K562 (cell line): ENCODE results near the gene GRAMD2B. TPM values are rescaled to one million over a fixed set of nuclear protein-coding genes. Genes with fewer than 3 reads are reported as not detected.

ENCODE experiments used
- CTBP1 ChIP-seq: fragments of 450-650 bp; IDR thresholded peaks from 2 replicates; pipeline ENCODE4 v1.6.1; 2016; ENCODE audit warnings: borderline replicate concordance
- KDM5B ChIP-seq: fragments of 200-600 bp; sonication (generic); IDR thresholded peaks from 2 replicates; pipeline ENCODE4 v1.6.1; 2012; ENCODE audit warnings: low read depth, mild to moderate bottlenecking, moderate library complexity, low read length, control low read depth, inconsistent platforms; ENCODE audit not compliant: insufficient replicate concordance
- MAFK ChIP-seq: IDR thresholded peaks from 2 replicates; pipeline ENCODE4 v1.6.1; 2011; ENCODE audit warnings: low read length, improper control_type of control experiment
- MAZ ChIP-seq, 2 experiments: fragments of 450-650 bp in 1 of 2; sonication (generic) in 1 of 2; formaldehyde crosslinking; IDR thresholded peaks in 1 of 2; conservative IDR thresholded peaks in 1 of 2; 2 replicates each; pipeline versions ENCODE4 v1.4.0 to v1.5.0; 2020; ENCODE audit warnings: mild to moderate bottlenecking in 1 of 2, missing genetic modification reagents in 1 of 2
- POLR2AphosphoS5 ChIP-seq: IDR thresholded peaks from 2 replicates; pipeline ENCODE4 v1.6.1; 2011; ENCODE audit warnings: mild to moderate bottlenecking, low read depth, low read length, moderate library complexity; ENCODE audit not compliant: control insufficient read depth, insufficient read depth
- PRPF4 ChIP-seq: fragments of 200-400 bp; formaldehyde crosslinking; IDR thresholded peaks from one replicate; pipeline ENCODE4 v1.6.1; 2017; ENCODE audit warnings: low read length, low read depth, mild to moderate bottlenecking; ENCODE audit not compliant: insufficient read depth, poor library complexity, severe bottlenecking
- RAD51 ChIP-seq: fragments of 450-650 bp; IDR thresholded peaks from 2 replicates; pipeline ENCODE4 v1.7.1; 2016; ENCODE audit warnings: low read depth, mild to moderate bottlenecking, borderline replicate concordance
- RBM22 ChIP-seq: fragments of 200-400 bp; formaldehyde crosslinking; IDR thresholded peaks from 2 replicates; pipeline ENCODE4 v1.6.1; 2018; ENCODE audit warnings: low read length, low read depth; ENCODE audit not compliant: poor library complexity, severe bottlenecking
- TEAD4 ChIP-seq, 2 experiments: sonication (generic) in 1 of 2; formaldehyde crosslinking in 1 of 2; IDR thresholded peaks; 2 replicates each; pipeline versions ENCODE4 v1.6.1 to v1.8.0; 2012 to 2022; ENCODE audit warnings: borderline replicate concordance in 1 of 2, inconsistent platforms in 1 of 2, low read length in 1 of 2, mild to moderate bottlenecking in 1 of 2, missing genetic modification reagents in 1 of 2
- THRB ChIP-seq: fragments of 450-650 bp; formaldehyde crosslinking; conservative IDR thresholded peaks from 2 replicates; pipeline ENCODE4 v1.4.0; 2022; ENCODE audit warnings: mild to moderate bottlenecking, missing genetic modification characterization
- YY1 ChIP-seq, 3 experiments: IDR thresholded peaks; 2 replicates each; pipeline ENCODE4 v1.6.1; 2011; ENCODE audit warnings: low read length in 2 of 3, mild to moderate bottlenecking in 2 of 3, moderate library complexity in 2 of 3, borderline replicate concordance in 1 of 3, control low read depth in 1 of 3, low read depth in 1 of 3; ENCODE audit not compliant: insufficient read depth in 3 of 3, insufficient replicate concordance in 2 of 3, control insufficient read depth in 1 of 3, insufficient read length in 1 of 3; ENCODE audit errors: extremely low read depth in 1 of 3
- ZBTB34 ChIP-seq: fragments of 250-450 bp; sonication (Bioruptor Pico); IDR thresholded peaks from 2 replicates; pipeline ENCODE4 v1.8.0; 2021; ENCODE audit warnings: mild to moderate bottlenecking, moderate library complexity
- ZNF316 ChIP-seq: fragments of 450-650 bp; IDR thresholded peaks from 2 replicates; pipeline ENCODE4 v1.6.1; 2016
- ZNF431 ChIP-seq: sonication (generic); formaldehyde crosslinking; IDR thresholded peaks from 2 replicates; pipeline ENCODE4 v1.8.0; 2022; ENCODE audit warnings: mild to moderate bottlenecking, missing genetic modification reagents
- ZNF444 ChIP-seq: fragments of 250-450 bp; sonication (Bioruptor Pico); IDR thresholded peaks from 2 replicates; pipeline ENCODE4 v1.4.0; 2020; ENCODE audit warnings: mild to moderate bottlenecking, moderate library complexity
- polyA plus RNA-seq, 8 experiments: library from polyadenylated mRNA; depleted of rRNA in 4 of 8; stranded (reverse) in 5 of 8; unstranded in 3 of 8; fragments of >200 nt; fragmentation: Nextera tagmentation in 2 of 8; fragmentation: Illumina TruSeq in 1 of 8; extraction: Ambion mirVana in 2 of 8; extraction: Trizol in 1 of 8; gene quantifications; 2 replicates each; pipeline versions ENCODE4 v1.2.1 to v1.2.3, GENCODE V29; 2011 to 2014; ENCODE audit warnings: inconsistent platforms in 1 of 8, missing spikeins in 1 of 8
- total RNA-seq, 7 experiments: library from RNA; depleted of rRNA in 6 of 7; stranded (reverse); fragments of >200 nt in 6 of 7; fragmentation: Illumina TruSeq in 2 of 7; extraction: Trizol in 2 of 7; gene quantifications; 2 replicates each; pipeline versions ENCODE4 v1.2.1 to v1.2.3, GENCODE V29; 2011 to 2021; ENCODE audit warnings: low replicate concordance in 1 of 7
- TF ChIP-seq, protein P1 (sequence below): fragments of 200-800 bp; sonication (Bioruptor generic); IDR thresholded peaks from 2 replicates; pipeline ENCODE4 v1.6.1; 2016; ENCODE audit warnings: missing genetic modification characterization, missing compliant biosample characterization

The GRAMD2B gene
- total and polyA plus RNA-seq, 9 of the 15 experiments (the other 6 are each of a cell fraction or from before 2014, with no cell fraction given) = 0.32 to 4.2 (median 1.4) TPM

DNA sequence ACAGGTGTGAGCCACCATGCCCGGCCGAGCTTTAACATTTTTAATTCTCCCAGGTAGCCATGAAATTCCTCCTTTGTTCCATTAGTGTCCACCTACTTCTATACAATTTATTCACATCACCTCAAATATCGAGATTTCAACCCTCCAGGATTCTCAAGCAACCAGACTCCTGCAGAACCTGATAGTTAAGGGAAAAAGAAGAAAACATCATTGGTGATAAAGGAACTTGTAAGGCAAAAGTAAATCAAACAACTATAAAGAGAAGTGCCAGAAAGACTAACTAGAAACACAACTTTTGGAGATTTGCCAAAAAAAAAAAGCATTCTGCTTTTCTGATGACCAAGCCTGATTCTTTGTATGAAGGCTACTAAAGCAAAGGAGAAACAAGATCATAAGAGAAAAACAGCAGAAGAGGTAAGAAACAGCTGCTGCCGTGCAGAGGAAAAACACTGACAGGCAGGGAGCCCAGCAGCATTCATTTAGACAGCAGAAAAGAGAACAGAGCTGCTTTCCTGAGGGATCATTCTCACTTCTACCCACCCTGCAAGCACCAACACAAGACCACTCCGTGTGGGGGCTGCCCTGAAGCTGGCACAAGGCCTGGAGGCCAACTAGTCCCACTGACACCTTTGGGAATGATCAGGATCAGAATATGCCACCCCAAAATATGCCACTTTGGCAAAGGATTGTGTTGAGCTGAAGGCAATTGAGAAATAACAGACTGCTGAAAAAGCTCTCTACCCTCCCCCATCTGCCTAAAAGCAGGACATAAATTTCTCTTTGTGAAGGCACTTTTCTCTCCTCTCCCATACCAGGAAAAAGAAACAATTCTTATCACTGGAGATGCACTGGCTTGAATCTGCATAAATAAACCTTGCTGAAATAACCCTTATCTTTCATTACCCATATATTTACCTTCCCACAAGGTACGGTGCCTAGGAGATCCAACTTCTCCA, 96.7 kb downstream of the GRAMD2B start (continued):
- TF ChIP-seq MAFK (0 out of 2 replicates have a peak, but pooled peaks have one; percentile 9), ZNF431 (CRISPR knock-in tag) (no peak), ZNF316 (peak; percentile 70), TEAD4 (IDR thresholded peaks at IDR 0.05; ENCODE audit: low read length) (peak; percentile 84), TEAD4 (CRISPR knock-in tag; IDR thresholded peaks at IDR 0.05; ENCODE audit: borderline replicate concordance) (no peak), YY1 (IDR thresholded peaks at IDR 0.05; ENCODE audit: borderline replicate concordance in 1 of 3, control insufficient read depth in 1 of 3, extremely low read depth in 1 of 3, insufficient read depth in 3 of 3, insufficient read length in 1 of 3, insufficient replicate concordance in 2 of 3, low read depth in 1 of 3, low read length in 2 of 3) (no peak), RBM22 (no peak), POLR2AphosphoS5 (no peak), PRPF4 (no peak), ZBTB34 (CRISPR knock-in tag) (no peak), RAD51 (no peak), CTBP1 (peak; percentile 79), THRB (CRISPR knock-in tag) (no peak), KDM5B (no peak), ZNF444 (CRISPR knock-in tag) (no peak), MAZ (CRISPR knock-in tag; conservative IDR thresholded peaks at IDR 0.05 in 1 of 2, IDR thresholded peaks at IDR 0.05 in 1 of 2) (peak in 1 of 2 experiments; percentile 40; a peak in 1 of 4 replicates)
- TF ChIP-seq, protein P1, sequence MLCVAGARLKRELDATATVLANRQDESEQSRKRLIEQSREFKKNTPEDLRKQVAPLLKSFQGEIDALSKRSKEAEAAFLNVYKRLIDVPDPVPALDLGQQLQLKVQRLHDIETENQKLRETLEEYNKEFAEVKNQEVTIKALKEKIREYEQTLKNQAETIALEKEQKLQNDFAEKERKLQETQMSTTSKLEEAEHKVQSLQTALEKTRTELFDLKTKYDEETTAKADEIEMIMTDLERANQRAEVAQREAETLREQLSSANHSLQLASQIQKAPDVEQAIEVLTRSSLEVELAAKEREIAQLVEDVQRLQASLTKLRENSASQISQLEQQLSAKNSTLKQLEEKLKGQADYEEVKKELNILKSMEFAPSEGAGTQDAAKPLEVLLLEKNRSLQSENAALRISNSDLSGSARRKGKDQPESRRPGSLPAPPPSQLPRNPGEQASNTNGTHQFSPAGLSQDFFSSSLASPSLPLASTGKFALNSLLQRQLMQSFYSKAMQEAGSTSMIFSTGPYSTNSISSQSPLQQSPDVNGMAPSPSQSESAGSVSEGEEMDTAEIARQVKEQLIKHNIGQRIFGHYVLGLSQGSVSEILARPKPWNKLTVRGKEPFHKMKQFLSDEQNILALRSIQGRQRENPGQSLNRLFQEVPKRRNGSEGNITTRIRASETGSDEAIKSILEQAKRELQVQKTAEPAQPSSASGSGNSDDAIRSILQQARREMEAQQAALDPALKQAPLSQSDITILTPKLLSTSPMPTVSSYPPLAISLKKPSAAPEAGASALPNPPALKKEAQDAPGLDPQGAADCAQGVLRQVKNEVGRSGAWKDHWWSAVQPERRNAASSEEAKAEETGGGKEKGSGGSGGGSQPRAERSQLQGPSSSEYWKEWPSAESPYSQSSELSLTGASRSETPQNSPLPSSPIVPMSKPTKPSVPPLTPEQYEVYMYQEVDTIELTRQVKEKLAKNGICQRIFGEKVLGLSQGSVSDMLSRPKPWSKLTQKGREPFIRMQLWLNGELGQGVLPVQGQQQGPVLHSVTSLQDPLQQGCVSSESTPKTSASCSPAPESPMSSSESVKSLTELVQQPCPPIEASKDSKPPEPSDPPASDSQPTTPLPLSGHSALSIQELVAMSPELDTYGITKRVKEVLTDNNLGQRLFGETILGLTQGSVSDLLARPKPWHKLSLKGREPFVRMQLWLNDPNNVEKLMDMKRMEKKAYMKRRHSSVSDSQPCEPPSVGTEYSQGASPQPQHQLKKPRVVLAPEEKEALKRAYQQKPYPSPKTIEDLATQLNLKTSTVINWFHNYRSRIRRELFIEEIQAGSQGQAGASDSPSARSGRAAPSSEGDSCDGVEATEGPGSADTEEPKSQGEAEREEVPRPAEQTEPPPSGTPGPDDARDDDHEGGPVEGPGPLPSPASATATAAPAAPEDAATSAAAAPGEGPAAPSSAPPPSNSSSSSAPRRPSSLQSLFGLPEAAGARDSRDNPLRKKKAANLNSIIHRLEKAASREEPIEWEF (CRISPR knock-in tag) = no peak
